T-helper 2 cell treated with Interferon-gamma antibody and Interleukin-4, amounts not matched to agents 100 ng/mL and 5 ng/mL, for 36 hours (primary cell): ENCODE measurements around the gene CD72. TPM values are rescaled to one million over a fixed set of nuclear protein-coding genes. Genes with fewer than 3 reads are reported as not detected.

Source experiments
- intact Hi-C: fragments of 100-400 bp; cut with micrococcal nuclease; formaldehyde crosslinking; loops from one replicate; pipeline ENCODE4 v1.15.1; 2023
- total RNA-seq: library from RNA; stranded (reverse); gene quantifications from 2 replicates; pipeline ENCODE4 v1.2.3, GENCODE V29; 2022

The CD72 gene
- total RNA-seq, result 7.0 and 7.3 TPM in 2 replicates

- intact Hi-C loops, result no loop called here
Observed at GRCh38 chr9:35618325-35618727, at the start of gene CD72. CD72 (minus strand) TSS chr9:35618413; CDS start chr9:35618303, 110 bp downstream.

- intact Hi-C loops, result no loop called here
Observed at GRCh38 chr9:35667939-35668338, 49.7 kb upstream of the CD72 start.

GRCh38 chr9:35666549-35666948 lies 48.3 kb upstream of the CD72 start:
- intact Hi-C loops, result no loop called here

GRCh38 chr9:35666045-35666444 lies 47.8 kb upstream of the CD72 start:
- intact Hi-C loops, result no loop called here

- intact Hi-C loops, result no loop called here
Observed at GRCh38 chr9:35665471-35665818, 47.2 kb upstream of the CD72 start.

- intact Hi-C loops, result no loop called here
Observed at GRCh38 chr9:35664531-35665470, 46.6 kb upstream of the CD72 start, which contains the start of gene ARHGEF39. ARHGEF39 (minus strand) TSS chr9:35665195; CDS start chr9:35665169, 26 bp downstream.

- intact Hi-C loops, result no loop called here
Observed at GRCh38 chr9:35662437-35662836, 44.2 kb upstream of the CD72 start.

- intact Hi-C loops, result no loop called here
Observed at GRCh38 chr9:35661756-35662350, 43.6 kb upstream of the CD72 start.

GRCh38 chr9:35660966-35661415 lies 42.8 kb upstream of the CD72 start:
- intact Hi-C loops, result no loop called here

- intact Hi-C loops, result loop anchor here (2.0 to 5.0 kb wide), 2 partner anchors 37 to 542 kb away; partner anchors contain the start of gene ATOSB
Observed at GRCh38 chr9:35659340-35659739, 41.1 kb upstream of the CD72 start.

GRCh38 chr9:35658968-35659220 lies 40.7 kb upstream of the CD72 start:
- intact Hi-C loops, result loop anchor here (1.0 to 5.0 kb wide), 4 partner anchors 38 to 542 kb away; partner anchors contain the start of genes ATOSB, CREB3 and TLN1

- intact Hi-C loops, result loop anchor here (1.0 to 5.0 kb wide), 4 partner anchors 38 to 541 kb away; partner anchors contain the start of genes ATOSB, CREB3 and TLN1
Observed at GRCh38 chr9:35658137-35658967, 40.1 kb upstream of the CD72 start, which contains the start of gene CCDC107. CCDC107 (plus strand) TSS chr9:35658292; CDS start chr9:35658380, 88 bp downstream.

- intact Hi-C loops, result loop anchor here (1.0 to 5.0 kb wide), 5 partner anchors 8 to 540 kb away; partner anchors contain the start of genes ATOSB, CREB3 and TLN1
Observed at GRCh38 chr9:35657546-35658136, 39.4 kb upstream of the CD72 start, which contains the start of gene RMRP. RMRP (minus strand) TSS chr9:35658019.

GRCh38 chr9:35656831-35657545 lies 38.8 kb upstream of the CD72 start:
- intact Hi-C loops, result loop anchor here (1.0 to 5.0 kb wide), 2 partner anchors 8 to 540 kb away; partner anchors contain the start of gene ATOSB

GRCh38 chr9:35656348-35656747 lies 38.1 kb upstream of the CD72 start:
- intact Hi-C loops, result loop anchor here (5.0 kb wide), 1 partner anchor 539 kb away; the partner anchor contains the start of gene ATOSB

GRCh38 chr9:35653611-35654010 lies 35.4 kb upstream of the CD72 start:
- intact Hi-C loops, result no loop called here

- intact Hi-C loops, result no loop called here
Observed at GRCh38 chr9:35652829-35653209, 34.6 kb upstream of the CD72 start.

- intact Hi-C loops, result no loop called here
Observed at GRCh38 chr9:35651956-35652828, 34.0 kb upstream of the CD72 start.
